Coronary artery (tissue), 2 donors: ENCODE measurements around the gene TSGA10IP.

Source experiments
- DNase-seq: peaks from one replicate; pipeline ENCODE4 v3.0.0-alpha.2; 2017; ENCODE audit warnings: low spot score
- H3K27ac ChIP-seq, 2 donors: fragments of 200-600 bp; sonication (generic); one replicate each; pipeline ENCODE4 v1.5.1; 2016 to 2019
- H3K4me3 ChIP-seq: fragments of 200-600 bp; sonication (generic); 2 replicates; pipeline ENCODE4 v1.5.1; 2016; ENCODE audit warnings: mild to moderate bottlenecking, moderate library complexity
- CTCF ChIP-seq: fragments of 200-600 bp; sonication (generic); IDR thresholded peaks from one replicate; pipeline ENCODE4 v1.5.1; 2019; ENCODE audit warnings: antibody characterized with exemption

The TSGA10IP gene

GRCh38 chr11:65965986-65966762 is 20.9 kb downstream of the TSGA10IP start:
- TF ChIP-seq CTCF, result no peak
- H3K27ac ChIP-seq, result no peak overlapping the region
- H3K4me3 ChIP-seq, result no peak overlapping the region
- DNase-seq, result no peak

GRCh38 chr11:65967329-65967934 is 22.2 kb downstream of the TSGA10IP start:
- no peak for TF ChIP-seq CTCF
- no peak overlapping the region for H3K27ac ChIP-seq
- no peak overlapping the region for H3K4me3 ChIP-seq
- no peak for DNase-seq

- Histone ChIP-seq H3K4me3 (no peak overlapping the region), H3K27ac (no peak overlapping the region)
- TF ChIP-seq CTCF, result no peak
- no peak for DNase-seq
Observed at GRCh38 chr11:65968600-65969482, 23.6 kb downstream of the TSGA10IP start.

GRCh38 chr11:65972116-65972515 is 26.8 kb downstream of the TSGA10IP start:
- H3K4me3 ChIP-seq, result no peak overlapping the region
- DNase-seq, result no peak
- TF ChIP-seq CTCF, result no peak

GRCh38 chr11:65973439-65974110 is 28.3 kb downstream of the TSGA10IP start:
- no peak for TF ChIP-seq CTCF

More at GRCh38 chr11:65972116-65972515, 26.8 kb downstream of the TSGA10IP start:
- H3K27ac ChIP-seq, result no peak overlapping the region

GRCh38 chr11:65975771-65976170 is 30.5 kb downstream of the TSGA10IP start:
- H3K4me3 ChIP-seq, result no peak overlapping the region
- TF ChIP-seq CTCF, result no peak
- H3K27ac ChIP-seq, result no peak overlapping the region
- DNase-seq, result no peak

More at GRCh38 chr11:65973439-65974110, 28.3 kb downstream of the TSGA10IP start:
- no peak overlapping the region for H3K4me3 ChIP-seq
- DNase-seq, result no peak
- no peak overlapping the region for H3K27ac ChIP-seq
